Neural cell (in vitro differentiated cells): ENCODE data around the gene SV2B. TPM values are rescaled to one million over a fixed set of nuclear protein-coding genes. Genes with fewer than 3 reads are reported as not detected.

Source experiments
- H2AFZ ChIP-seq: fragments of 200-600, 300-800 bp; sonication (generic), shearing (Covaris generic); 2 replicates; pipeline ENCODE4 v1.6.0; 2014; ENCODE audit warnings: low read depth, mild to moderate bottlenecking, antibody characterized with exemption, low read length, moderate library complexity
- H3F3A ChIP-seq: fragments of 200-600 bp; shearing (Covaris generic); 2 replicates; pipeline ENCODE4 v1.6.1; 2016; ENCODE audit warnings: mild to moderate bottlenecking, moderate library complexity, mixed read lengths, antibody characterized with exemption, low read length; ENCODE audit not compliant: insufficient read depth, poor library complexity, severe bottlenecking
- H3K27ac ChIP-seq: fragments of 200-600, 300-800 bp; sonication (generic), shearing (Covaris generic); 2 replicates; pipeline ENCODE4 v1.5.1; 2014; ENCODE audit warnings: mild to moderate bottlenecking, low read length, moderate library complexity
- H3K27me3 ChIP-seq: fragments of 300-800, 200-600 bp; sonication (generic), shearing (Covaris generic); 2 replicates; pipeline ENCODE4 v1.6.0; 2014; ENCODE audit warnings: mild to moderate bottlenecking, low read depth, low read length, moderate library complexity; ENCODE audit not compliant: insufficient read depth
- H3K36me3 ChIP-seq: fragments of 300-800, 200-600 bp; sonication (generic), shearing (Covaris generic); 2 replicates; pipeline ENCODE4 v1.5.1; 2014; ENCODE audit warnings: mild to moderate bottlenecking, antibody characterized with exemption, low read length, moderate library complexity; ENCODE audit not compliant: insufficient read depth
- H3K4me2 ChIP-seq: fragments of 300-800, 200-600 bp; sonication (generic), shearing (Covaris generic); 2 replicates; pipeline ENCODE4 v1.6.0; 2014; ENCODE audit warnings: mild to moderate bottlenecking, low read length
- H3K4me3 ChIP-seq: fragments of 300-800, 200-600 bp; sonication (generic), shearing (Covaris generic); 2 replicates; pipeline ENCODE4 v1.5.1; 2014; ENCODE audit warnings: mild to moderate bottlenecking, low read length, moderate library complexity
- H3K79me2 ChIP-seq: fragments of 200-600 bp; shearing (Covaris generic); replicated peaks from 2 replicates; pipeline ENCODE4 v1.6.0; 2014; ENCODE audit warnings: mild to moderate bottlenecking, low read length, moderate library complexity; ENCODE audit not compliant: insufficient read depth
- H3K9ac ChIP-seq: fragments of 300-800, 200-600 bp; sonication (generic), shearing (Covaris generic); 2 replicates; pipeline ENCODE4 v1.6.1; 2016; ENCODE audit warnings: mild to moderate bottlenecking, low read length, mixed read lengths
- H3K9me2 ChIP-seq: fragments of 200-600 bp; shearing (Covaris generic); 2 replicates; pipeline ENCODE4 v1.6.1; 2016; ENCODE audit warnings: mild to moderate bottlenecking, low read length, mixed read lengths; ENCODE audit not compliant: insufficient read depth
- H3K9me3 ChIP-seq: fragments of 200-600, 300-800 bp; sonication (generic), shearing (Covaris generic); 2 replicates; pipeline ENCODE4 v1.6.1; 2016; ENCODE audit warnings: mild to moderate bottlenecking, mixed run types, low read length, moderate library complexity, mixed read lengths
- H4K20me1 ChIP-seq: fragments of 200-600 bp; shearing (Covaris generic); 2 replicates; pipeline ENCODE4 v1.6.1; 2016; ENCODE audit warnings: mild to moderate bottlenecking, mixed run types; ENCODE audit not compliant: insufficient read depth
- EP300 ChIP-seq: fragments of 450-650 bp; conservative IDR thresholded peaks from 2 replicates; pipeline ENCODE4 v1.6.1; 2014; ENCODE audit warnings: antibody characterized with exemption, mild to moderate bottlenecking, moderate library complexity; ENCODE audit not compliant: poor library complexity, severe bottlenecking
- EZH2 ChIP-seq: fragments of 200-600, 300-800 bp; shearing (Covaris generic), sonication (generic); IDR thresholded peaks from 2 replicates; pipeline ENCODE4 v1.6.1; 2014; ENCODE audit warnings: antibody characterized with exemption, low read length, borderline replicate concordance, mild to moderate bottlenecking; ENCODE audit not compliant: insufficient read depth, poor library complexity, severe bottlenecking
- MXI1 ChIP-seq: fragments of 450-650 bp; conservative IDR thresholded peaks from 2 replicates; pipeline ENCODE4 v1.6.1; 2014; ENCODE audit warnings: antibody characterized with exemption, mild to moderate bottlenecking; ENCODE audit not compliant: poor library complexity, severe bottlenecking
- POLR2AphosphoS5 ChIP-seq: IDR thresholded peaks from 2 replicates; pipeline ENCODE4 v1.6.1; 2012
- RAD21 ChIP-seq: fragments of 450-650 bp; conservative IDR thresholded peaks from 2 replicates; pipeline ENCODE4 v1.6.1; 2014; ENCODE audit warnings: antibody characterized with exemption, mild to moderate bottlenecking, moderate library complexity
- SMC3 ChIP-seq: fragments of 450-650 bp; conservative IDR thresholded peaks from 2 replicates; pipeline ENCODE4 v1.6.1; 2014; ENCODE audit warnings: antibody characterized with exemption, mild to moderate bottlenecking, moderate library complexity; ENCODE audit not compliant: poor library complexity
- TAF1 ChIP-seq: IDR thresholded peaks from 2 replicates; pipeline ENCODE4 v1.6.1; 2012; ENCODE audit warnings: low read depth
- polyA plus RNA-seq: library from polyadenylated mRNA; depleted of rRNA; stranded (reverse); fragments of >200 nt; gene quantifications from 2 replicates; pipeline ENCODE4 v1.2.3, GENCODE V29; 2014
- TF ChIP-seq, protein P1 (sequence below): IDR thresholded peaks from 2 replicates; pipeline ENCODE4 v1.6.1; 2012; ENCODE audit warnings: borderline replicate concordance
- TF ChIP-seq, protein P2 (sequence below): fragments of 450-650 bp; IDR thresholded peaks from 2 replicates; pipeline ENCODE4 v1.5.1; 2014; ENCODE audit warnings: antibody characterized with exemption, mild to moderate bottlenecking, moderate library complexity; ENCODE audit not compliant: poor library complexity, severe bottlenecking

The SV2B gene
- polyA plus RNA-seq, 1 donor from 2014 or later: 0.38 TPM

DNA sequence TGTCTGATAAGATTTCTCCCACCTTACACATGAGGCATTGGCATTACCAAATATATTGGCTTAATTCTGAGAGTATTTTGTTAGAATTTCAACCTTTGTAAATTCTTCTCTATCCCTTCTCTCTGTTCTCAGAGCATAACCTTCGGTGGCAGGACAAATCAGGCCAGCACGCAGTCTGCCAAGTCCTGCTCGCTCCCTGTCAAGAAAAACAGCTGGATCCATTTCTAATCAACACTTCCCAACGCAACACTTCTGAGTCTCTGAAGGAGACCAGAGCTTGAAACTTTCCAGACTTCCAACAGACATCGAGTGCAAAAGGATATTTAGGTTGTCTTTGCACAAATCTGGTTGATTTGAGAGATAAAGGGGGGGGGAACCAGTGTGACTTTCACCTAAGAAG is 125.7 kb downstream of the SV2B start:
- Histone ChIP-seq H3K9me3 (no peaks in the 10 kb centered on the region), H3K36me3 (no peaks in the 10 kb centered on the region), H3K79me2 (no peaks in the 10 kb centered on the region), H3K9ac (no peak overlapping the region), H3K27ac (no peak overlapping the region), H3K4me3 (no peak overlapping the region), H3K4me2 (no peak overlapping the region), H3K9me2 (no peaks in the 10 kb centered on the region), H3K27me3 (no peaks in the 10 kb centered on the region), H3F3A (no peaks in the 10 kb centered on the region), H4K20me1 (no peaks in the 10 kb centered on the region), H2AFZ (no peak overlapping the region)
- TF ChIP-seq POLR2AphosphoS5 (no peak), EP300 (no peak)
- TF ChIP-seq, protein P1, sequence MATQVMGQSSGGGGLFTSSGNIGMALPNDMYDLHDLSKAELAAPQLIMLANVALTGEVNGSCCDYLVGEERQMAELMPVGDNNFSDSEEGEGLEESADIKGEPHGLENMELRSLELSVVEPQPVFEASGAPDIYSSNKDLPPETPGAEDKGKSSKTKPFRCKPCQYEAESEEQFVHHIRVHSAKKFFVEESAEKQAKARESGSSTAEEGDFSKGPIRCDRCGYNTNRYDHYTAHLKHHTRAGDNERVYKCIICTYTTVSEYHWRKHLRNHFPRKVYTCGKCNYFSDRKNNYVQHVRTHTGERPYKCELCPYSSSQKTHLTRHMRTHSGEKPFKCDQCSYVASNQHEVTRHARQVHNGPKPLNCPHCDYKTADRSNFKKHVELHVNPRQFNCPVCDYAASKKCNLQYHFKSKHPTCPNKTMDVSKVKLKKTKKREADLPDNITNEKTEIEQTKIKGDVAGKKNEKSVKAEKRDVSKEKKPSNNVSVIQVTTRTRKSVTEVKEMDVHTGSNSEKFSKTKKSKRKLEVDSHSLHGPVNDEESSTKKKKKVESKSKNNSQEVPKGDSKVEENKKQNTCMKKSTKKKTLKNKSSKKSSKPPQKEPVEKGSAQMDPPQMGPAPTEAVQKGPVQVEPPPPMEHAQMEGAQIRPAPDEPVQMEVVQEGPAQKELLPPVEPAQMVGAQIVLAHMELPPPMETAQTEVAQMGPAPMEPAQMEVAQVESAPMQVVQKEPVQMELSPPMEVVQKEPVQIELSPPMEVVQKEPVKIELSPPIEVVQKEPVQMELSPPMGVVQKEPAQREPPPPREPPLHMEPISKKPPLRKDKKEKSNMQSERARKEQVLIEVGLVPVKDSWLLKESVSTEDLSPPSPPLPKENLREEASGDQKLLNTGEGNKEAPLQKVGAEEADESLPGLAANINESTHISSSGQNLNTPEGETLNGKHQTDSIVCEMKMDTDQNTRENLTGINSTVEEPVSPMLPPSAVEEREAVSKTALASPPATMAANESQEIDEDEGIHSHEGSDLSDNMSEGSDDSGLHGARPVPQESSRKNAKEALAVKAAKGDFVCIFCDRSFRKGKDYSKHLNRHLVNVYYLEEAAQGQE: no peak

DNA sequence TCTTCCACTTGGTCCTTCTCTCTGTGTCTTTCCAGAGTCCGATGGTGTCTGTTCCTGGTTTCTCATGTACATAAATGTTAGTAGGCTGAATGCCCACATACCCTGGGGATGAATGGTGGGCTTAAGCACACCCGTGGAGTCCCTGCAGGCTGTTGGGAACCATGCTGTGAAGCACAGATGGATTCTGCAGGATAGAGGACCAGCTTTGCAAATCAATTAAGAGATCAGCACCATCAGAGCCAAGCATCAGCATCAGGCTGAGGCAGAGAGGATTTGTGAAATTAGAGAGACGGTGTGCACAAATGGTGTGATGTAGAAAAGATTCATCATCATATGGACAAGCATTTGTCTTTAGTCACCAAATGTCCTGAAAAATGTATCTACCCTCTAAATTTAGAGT is 127.1 kb downstream of the SV2B start:
- H3K9ac ChIP-seq: no peak overlapping the region
- no peak overlapping the region for H3K4me3 ChIP-seq
- H3K9me2 ChIP-seq: no peaks in the 10 kb centered on the region
- H4K20me1 ChIP-seq: no peaks in the 10 kb centered on the region
- no peak overlapping the region for H3K4me2 ChIP-seq
- H3K9me3 ChIP-seq: no peaks in the 10 kb centered on the region
- H3K27me3 ChIP-seq: no peaks in the 10 kb centered on the region
- no peak overlapping the region for H3K27ac ChIP-seq
- H3K79me2 ChIP-seq: no peaks in the 10 kb centered on the region
- H3F3A ChIP-seq: no peaks in the 10 kb centered on the region
- no peaks in the 10 kb centered on the region for H3K36me3 ChIP-seq
- no peak overlapping the region for H2AFZ ChIP-seq
- no peak for TF ChIP-seq SMC3
- no peak for TF ChIP-seq EP300
- TF ChIP-seq, protein P2, sequence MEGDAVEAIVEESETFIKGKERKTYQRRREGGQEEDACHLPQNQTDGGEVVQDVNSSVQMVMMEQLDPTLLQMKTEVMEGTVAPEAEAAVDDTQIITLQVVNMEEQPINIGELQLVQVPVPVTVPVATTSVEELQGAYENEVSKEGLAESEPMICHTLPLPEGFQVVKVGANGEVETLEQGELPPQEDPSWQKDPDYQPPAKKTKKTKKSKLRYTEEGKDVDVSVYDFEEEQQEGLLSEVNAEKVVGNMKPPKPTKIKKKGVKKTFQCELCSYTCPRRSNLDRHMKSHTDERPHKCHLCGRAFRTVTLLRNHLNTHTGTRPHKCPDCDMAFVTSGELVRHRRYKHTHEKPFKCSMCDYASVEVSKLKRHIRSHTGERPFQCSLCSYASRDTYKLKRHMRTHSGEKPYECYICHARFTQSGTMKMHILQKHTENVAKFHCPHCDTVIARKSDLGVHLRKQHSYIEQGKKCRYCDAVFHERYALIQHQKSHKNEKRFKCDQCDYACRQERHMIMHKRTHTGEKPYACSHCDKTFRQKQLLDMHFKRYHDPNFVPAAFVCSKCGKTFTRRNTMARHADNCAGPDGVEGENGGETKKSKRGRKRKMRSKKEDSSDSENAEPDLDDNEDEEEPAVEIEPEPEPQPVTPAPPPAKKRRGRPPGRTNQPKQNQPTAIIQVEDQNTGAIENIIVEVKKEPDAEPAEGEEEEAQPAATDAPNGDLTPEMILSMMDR: no peak
- no peak for TF ChIP-seq POLR2AphosphoS5
- TF ChIP-seq RAD21: no peak

DNA sequence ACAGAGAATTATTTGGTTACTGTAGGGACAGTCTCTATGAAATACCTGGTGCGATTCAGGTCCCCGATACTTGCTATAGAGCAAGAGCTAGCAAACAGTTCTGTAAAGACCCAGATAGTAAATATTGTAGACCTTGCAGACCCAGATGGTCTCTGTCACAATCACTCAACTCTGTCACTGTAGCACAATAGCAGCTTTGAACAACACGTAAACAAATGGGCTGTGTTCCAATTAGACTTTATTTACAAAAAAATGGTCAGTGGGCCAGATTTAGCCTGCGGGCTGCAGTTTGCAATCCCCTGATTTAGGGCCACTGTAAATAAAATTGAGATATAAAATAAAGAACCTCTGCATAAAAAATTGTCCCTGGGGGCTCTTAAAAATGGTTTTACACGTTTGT is 127.7 kb downstream of the SV2B start:
- H3K4me3 ChIP-seq: no peak overlapping the region
- no peaks in the 10 kb centered on the region for H4K20me1 ChIP-seq
- TF ChIP-seq MXI1: no peak
- TF ChIP-seq, protein P2: no peak
- no peak for TF ChIP-seq POLR2AphosphoS5
- no peak for TF ChIP-seq EP300
- TF ChIP-seq TAF1: no peak
- no peak for TF ChIP-seq SMC3
- TF ChIP-seq RAD21: no peak
- TF ChIP-seq EZH2: no peak
- TF ChIP-seq, protein P1: no peak
- H2AFZ ChIP-seq: no peak overlapping the region
- no peaks in the 10 kb centered on the region for H3F3A ChIP-seq
- H3K9me3 ChIP-seq: no peaks in the 10 kb centered on the region
- no peaks in the 10 kb centered on the region for H3K36me3 ChIP-seq
- no peaks in the 10 kb centered on the region for H3K79me2 ChIP-seq
- no peak overlapping the region for H3K9ac ChIP-seq
- no peaks in the 10 kb centered on the region for H3K9me2 ChIP-seq
- H3K27me3 ChIP-seq: no peaks in the 10 kb centered on the region
- no peak overlapping the region for H3K4me2 ChIP-seq
- H3K27ac ChIP-seq: no peak overlapping the region
